Ramos (cell line): ENCODE data around the gene DPYD.

Source experiments
- in situ Hi-C: fragments of 300-500 bp; cut with MboI; formaldehyde crosslinking; loops from one replicate; pipeline ENCODE4 v1.14.3; 2022; ENCODE audit warnings: low sequenced_read_pairs; ENCODE audit not compliant: unreplicated experiment

The DPYD gene

GRCh38 chr1:97044159-97044760 lies 876.6 kb downstream of the DPYD start:
- in situ Hi-C loops: no loop called here

DNA sequence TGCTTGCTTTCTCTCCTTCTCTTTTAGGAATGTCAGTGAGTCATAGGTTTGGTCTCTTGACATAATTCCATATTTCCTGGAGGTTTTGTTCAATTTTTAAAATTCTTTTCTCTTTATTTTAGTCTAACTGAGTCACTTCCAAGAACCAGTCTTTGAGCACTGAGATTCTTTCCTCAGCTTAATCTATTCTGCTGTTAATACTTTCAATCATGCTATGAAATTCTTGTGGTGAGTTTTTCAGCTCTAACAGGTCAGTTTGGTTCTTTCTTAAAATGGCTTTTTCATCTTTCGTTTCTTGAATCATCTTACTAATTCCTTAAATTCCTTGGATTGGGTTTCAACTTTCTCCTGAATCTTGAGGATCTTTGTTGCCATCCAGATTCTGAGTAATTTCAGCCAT lies 878.3 kb downstream of the DPYD start:
- in situ Hi-C loops: no loop called here

DNA sequence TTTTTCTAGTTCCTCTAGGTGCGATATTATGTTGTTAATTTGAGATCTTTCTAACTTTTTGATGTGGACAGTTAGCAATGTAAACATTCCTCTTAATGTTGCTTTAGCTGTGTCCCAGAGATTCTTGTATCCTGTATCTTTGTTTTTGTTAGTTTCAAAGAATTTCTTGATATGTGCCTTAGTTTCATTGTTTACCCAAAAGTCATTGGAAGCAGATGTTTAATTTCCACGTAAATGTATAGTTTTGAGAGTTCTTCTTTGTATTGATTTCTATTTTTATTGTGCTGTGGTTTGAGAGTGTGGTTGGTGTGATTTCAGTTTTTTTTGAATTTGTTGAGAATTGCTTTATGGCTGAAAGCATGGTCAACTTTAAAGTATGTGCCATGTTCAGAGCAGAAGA lies 879.8 kb downstream of the DPYD start:
- in situ Hi-C loops: no loop called here

DNA sequence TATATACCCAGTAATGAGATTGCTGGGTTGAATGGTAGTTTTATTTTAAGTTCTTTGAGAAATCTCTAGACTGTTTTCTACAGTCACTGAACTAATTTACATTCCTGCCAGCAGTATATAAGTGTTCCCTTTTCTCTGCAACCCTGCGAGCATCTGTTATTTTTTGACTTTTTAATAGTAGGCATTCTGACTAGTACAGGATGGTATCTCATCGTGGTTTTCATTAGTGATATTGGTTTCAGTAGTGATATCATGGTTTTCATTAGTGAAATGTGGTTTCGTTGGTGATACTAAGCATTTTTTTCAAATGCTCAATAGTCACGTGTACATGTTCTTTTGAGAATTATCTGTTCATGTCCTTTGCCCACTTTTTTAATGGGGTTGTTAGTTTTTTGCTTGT lies 882.4 kb downstream of the DPYD start:
- in situ Hi-C loops: no loop called here

DNA sequence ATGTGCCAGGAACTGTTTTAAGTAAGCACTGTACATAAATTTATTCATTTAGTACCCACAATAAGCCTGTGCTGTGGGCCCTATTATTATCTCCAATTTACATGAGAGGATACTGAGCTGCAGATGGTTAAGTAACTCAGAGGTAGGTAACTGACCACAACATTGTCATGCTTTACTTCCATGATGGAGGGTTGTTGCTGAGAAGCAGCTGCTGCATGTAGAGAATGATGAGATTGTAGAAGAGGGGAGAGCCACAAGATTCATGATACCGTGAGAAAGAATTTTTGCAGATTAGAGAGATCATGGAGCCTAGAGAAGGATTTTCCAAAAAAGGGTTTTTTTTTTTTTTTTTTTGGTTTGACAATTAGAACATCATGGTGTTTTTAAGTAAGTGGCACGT lies 886.2 kb downstream of the DPYD start:
- in situ Hi-C loops: no loop called here

- in situ Hi-C loops: no loop called here
Observed at GRCh38 chr1:97033949-97034348, 886.9 kb downstream of the DPYD start.
